ENCODE measurements around the gene CLASP1. TPM values are rescaled to one million over a fixed set of nuclear protein-coding genes. Genes with fewer than 3 reads are reported as not detected.
A peak's percentile ranks its signal among the peaks of the same experiment; 100 is the strongest.

CLASP1 gene
- total and polyA plus RNA-seq, 2 of the 8 experiments (the other 6 are each of a cell fraction or from before 2014, with no cell fraction given), result 7.3 to 53.9 TPM

- no peak overlapping the region for H3K9ac ChIP-seq (replicated peaks in 1 of 4; ENCODE audit: extremely low read depth in 1 of 4, low read depth in 3 of 4, low read length in 3 of 4)
- peak overlapping the region; percentile 32; the same call in 1 of the 2 replicates for H2BK5ac ChIP-seq (ENCODE audit: low read depth, low read length)
- H4K91ac ChIP-seq (replicated peaks; ENCODE audit: insufficient read length, low read length), result no peak overlapping the region
- no peaks in the 10 kb centered on the region for H3K36me3 ChIP-seq (ENCODE audit: control insufficient read depth in 2 of 4, insufficient read depth in 4 of 4, low read length in 3 of 4)
- no peak overlapping the region for H2AFZ ChIP-seq (ENCODE audit: low read length)
- POLR2A ChIA-PET (ENCODE audit: partially characterized antibody), result interaction anchor here (0.8 to 2.6 kb wide), 6 partner anchors 9 to 288 kb away, joined by 3 to 15 read pairs (median 4); partner anchors contain the start of gene RNU4ATAC
- H4K8ac ChIP-seq (ENCODE audit: extremely low read depth, insufficient read depth, low read length), result no peak overlapping the region
- H4K5ac ChIP-seq (ENCODE audit: insufficient read length, low read depth, low read length), result no peak overlapping the region
- no peaks in the 10 kb centered on the region for H3K27me3 ChIP-seq (replicated peaks in 1 of 4; ENCODE audit: control insufficient read depth in 3 of 4, extremely low read depth in 1 of 4, insufficient read depth in 3 of 4, low read length in 3 of 4)
- no peaks in the 10 kb centered on the region for H3K79me2 ChIP-seq (ENCODE audit: control insufficient read depth in 1 of 2, insufficient read depth in 2 of 2, low read length in 2 of 2)
- H3K27ac ChIP-seq (ENCODE audit: low read depth, low read length), result no peak overlapping the region
- H3K4me1 ChIP-seq (replicated peaks in 1 of 4; ENCODE audit: control insufficient read depth in 3 of 4, insufficient read depth in 4 of 4, low read length in 3 of 4), result peaks cover 7 to 17% (median 10%) of the 10 kb centered on the region in 4 experiments
- no peak for TF ChIP-seq RBBP5 (IDR thresholded peaks at IDR 0.05; ENCODE audit: borderline replicate concordance, low read depth, low read length)
- no peak overlapping the region for H3K18ac ChIP-seq (ENCODE audit: extremely low read depth, low read length)
- H2BK120ac ChIP-seq (replicated peaks; ENCODE audit: low read depth, low read length), result no peak overlapping the region
- H3K4me2 ChIP-seq (ENCODE audit: insufficient read depth in 1 of 2, low read depth in 2 of 2, low read length in 2 of 2), result no peak overlapping the region
- WGBS, 2 experiments (ENCODE audit: extremely low coverage in 1 of 2, insufficient coverage in 1 of 2, insufficient read length in 1 of 2, insufficient replicate concordance in 2 of 2, low coverage in 1 of 2, low lambda C conversion rate in 2 of 2, missing lambda C conversion rate in 1 of 2), result 88% methylated on average over 6 of the region's 6 CpGs; no CpG with 5 or more reads in 1 of the 2 experiments
- no peak overlapping the region for H2BK15ac ChIP-seq (ENCODE audit: low read length)
- no peak overlapping the region for H3K14ac ChIP-seq (ENCODE audit: insufficient read length)
- 0 out of 2 replicates have a peak overlapping the region, but pooled peaks have one; percentile 83 for H2AK5ac ChIP-seq (ENCODE audit: low read depth, low read length)
- no peak overlapping the region for H3K4ac ChIP-seq (replicated peaks; ENCODE audit: insufficient read length, low read depth, low read length)
- DNase-seq (ENCODE audit: low read depth in 1 of 2, low spot score in 2 of 2) (no peak), FAIRE-seq (no peak)
- H3K4me3 ChIP-seq (ENCODE audit: extremely low read depth in 1 of 4, insufficient read depth in 2 of 4, low read depth in 3 of 4, low read length in 4 of 4), result no peak overlapping the region
- no peak overlapping the region for H3K23ac ChIP-seq (ENCODE audit: insufficient read length)
- CTCF ChIA-PET (ENCODE audit: partially characterized antibody), result interaction anchor here (0.6 to 2.5 kb wide), 7 partner anchors 10 to 204 kb away, joined by 3 to 8 read pairs (median 4); partner anchors contain the start of gene RNU4ATAC
- H2BK12ac ChIP-seq (ENCODE audit: low read depth, low read length), result no peak overlapping the region
- no peaks in the 10 kb centered on the region for H3K23me2 ChIP-seq (ENCODE audit: low read depth, low read length)
- H3K56ac ChIP-seq (replicated peaks; ENCODE audit: insufficient read length, low read depth, low read length), result no peak overlapping the region
- H4K20me1 ChIP-seq (replicated peaks in 1 of 2; ENCODE audit: control insufficient read depth in 1 of 2, insufficient read depth in 2 of 2, low read length in 2 of 2), result no peaks in the 10 kb centered on the region
- H2BK20ac ChIP-seq (ENCODE audit: low read length), result 0 out of 2 replicates have a peak overlapping the region, but pooled peaks have one; percentile 61
- H3K9me3 ChIP-seq (ENCODE audit: insufficient read depth in 2 of 2, low read depth in 1 of 2, low read length in 1 of 2), result no peaks in the 10 kb centered on the region
- no peaks in the 10 kb centered on the region for H3K79me1 ChIP-seq (ENCODE audit: low read depth, low read length)
Observed at GRCh38 chr2:121690095-121690494, 40.8 kb upstream of the CLASP1 start.

Measured in H1 (cell line).